Trophoblast cell (in vitro differentiated cells and primary cell): ENCODE data around the gene ATXN8OS. TPM values are rescaled to one million over a fixed set of nuclear protein-coding genes. Genes with fewer than 3 reads are reported as not detected.

Experiments
- DNase-seq, 2 donors: peaks; one replicate each; pipeline ENCODE4 v3.0.0-alpha.2; 2016
- H2AFZ ChIP-seq: 2 replicates; pipeline ENCODE4 v1.6.1; 2013; ENCODE audit warnings: low read length, moderate library complexity, mild to moderate bottlenecking; ENCODE audit not compliant: insufficient read depth, poor library complexity
- H2AK5ac ChIP-seq: 2 replicates; pipeline ENCODE4 v1.6.1; 2013; ENCODE audit warnings: mild to moderate bottlenecking, low read length
- H2BK120ac ChIP-seq: 2 replicates; pipeline ENCODE4 v1.6.1; 2013; ENCODE audit warnings: low read length, mild to moderate bottlenecking, moderate library complexity; ENCODE audit not compliant: insufficient read depth, poor library complexity
- H2BK12ac ChIP-seq: 2 replicates; pipeline ENCODE4 v1.6.1; 2013; ENCODE audit warnings: mild to moderate bottlenecking, low read length, moderate library complexity
- H2BK5ac ChIP-seq: 2 replicates; pipeline ENCODE4 v1.6.1; 2013; ENCODE audit warnings: low read length, low read depth, moderate library complexity, mild to moderate bottlenecking; ENCODE audit not compliant: poor library complexity
- H3K14ac ChIP-seq: 2 replicates; pipeline ENCODE4 v1.6.1; 2013; ENCODE audit warnings: mild to moderate bottlenecking, low read length
- H3K18ac ChIP-seq: 2 replicates; pipeline ENCODE4 v1.6.1; 2013; ENCODE audit warnings: mild to moderate bottlenecking, low read length
- H3K23ac ChIP-seq: 2 replicates; pipeline ENCODE4 v1.6.1; 2013; ENCODE audit warnings: low read length
- H3K27ac ChIP-seq: 2 replicates; pipeline ENCODE4 v1.5.1; 2013; ENCODE audit warnings: low read depth, mild to moderate bottlenecking, inconsistent platforms, low read length, moderate library complexity
- H3K27me3 ChIP-seq: 2 replicates; pipeline ENCODE4 v1.6.1; 2013; ENCODE audit warnings: inconsistent platforms, mild to moderate bottlenecking, low read length, moderate library complexity; ENCODE audit not compliant: insufficient read depth
- H3K36me3 ChIP-seq, 2 experiments: 1 replicate in 1 of 2; 2 replicates in 1 of 2; pipeline ENCODE4 v1.6.1; 2013; ENCODE audit warnings: low read length in 2 of 2, mild to moderate bottlenecking in 2 of 2, moderate library complexity in 1 of 2; ENCODE audit not compliant: insufficient read depth in 2 of 2, control insufficient read depth in 1 of 2
- H3K4ac ChIP-seq: 2 replicates; pipeline ENCODE4 v1.6.1; 2013; ENCODE audit warnings: low read depth, mild to moderate bottlenecking, low read length, moderate library complexity
- H3K4me1 ChIP-seq, 2 experiments: 1 replicate in 1 of 2; 2 replicates in 1 of 2; pipeline ENCODE4 v1.6.1; 2013; ENCODE audit warnings: low read length in 2 of 2, mild to moderate bottlenecking in 2 of 2, moderate library complexity in 1 of 2; ENCODE audit not compliant: insufficient read depth in 2 of 2, control insufficient read depth in 1 of 2
- H3K4me2 ChIP-seq: 2 replicates; pipeline ENCODE4 v1.6.1; 2013; ENCODE audit warnings: inconsistent platforms, mild to moderate bottlenecking, low read length, moderate library complexity
- H3K4me3 ChIP-seq: 2 replicates; pipeline ENCODE4 v1.5.1; 2013; ENCODE audit warnings: mild to moderate bottlenecking, low read depth, low read length, inconsistent platforms
- H3K79me1 ChIP-seq: one replicate; pipeline ENCODE4 v1.6.1; 2013; ENCODE audit warnings: low read length
- H3K79me2 ChIP-seq: 2 replicates; pipeline ENCODE4 v1.6.1; 2013; ENCODE audit warnings: low read length, mild to moderate bottlenecking; ENCODE audit not compliant: control insufficient read depth, insufficient read depth, poor library complexity
- H3K9ac ChIP-seq: 2 replicates; pipeline ENCODE4 v1.6.1; 2013; ENCODE audit warnings: mild to moderate bottlenecking, low read length
- H3K9me3 ChIP-seq: 2 replicates; pipeline ENCODE4 v1.6.1; 2013; ENCODE audit warnings: low read depth, mild to moderate bottlenecking, control low read depth, inconsistent platforms, low read length; ENCODE audit not compliant: insufficient read depth
- H4K12ac ChIP-seq: 2 replicates; pipeline ENCODE4 v1.6.1; 2013; ENCODE audit warnings: low read depth, mild to moderate bottlenecking, low read length, moderate library complexity
- H4K8ac ChIP-seq: 2 replicates; pipeline ENCODE4 v1.6.1; 2013; ENCODE audit warnings: low read depth, mild to moderate bottlenecking, low read length, moderate library complexity
- H4K91ac ChIP-seq: one replicate; pipeline ENCODE4 v1.6.1; 2013; ENCODE audit warnings: low read depth, mild to moderate bottlenecking, low read length, moderate library complexity
- WGBS: extraction: QIAGEN DNeasy Blood & Tissue Kit; methylation state at CpG from one replicate; pipeline ENCODE4 v1.1.7; 2013; ENCODE audit warnings: missing lambda C conversion rate; ENCODE audit not compliant: insufficient read length, insufficient coverage; ENCODE audit errors: extremely low coverage; 5-methylcytosine and 5-hydroxymethylcytosine counted together
- polyA plus RNA-seq: library from polyadenylated mRNA; stranded (reverse); fragments of 200-250 nt; gene quantifications from 2 replicates; pipeline ENCODE4 v1.2.3, GENCODE V29; 2013

Gene ATXN8OS
- polyA plus RNA-seq: not detected in 2 replicates

DNA sequence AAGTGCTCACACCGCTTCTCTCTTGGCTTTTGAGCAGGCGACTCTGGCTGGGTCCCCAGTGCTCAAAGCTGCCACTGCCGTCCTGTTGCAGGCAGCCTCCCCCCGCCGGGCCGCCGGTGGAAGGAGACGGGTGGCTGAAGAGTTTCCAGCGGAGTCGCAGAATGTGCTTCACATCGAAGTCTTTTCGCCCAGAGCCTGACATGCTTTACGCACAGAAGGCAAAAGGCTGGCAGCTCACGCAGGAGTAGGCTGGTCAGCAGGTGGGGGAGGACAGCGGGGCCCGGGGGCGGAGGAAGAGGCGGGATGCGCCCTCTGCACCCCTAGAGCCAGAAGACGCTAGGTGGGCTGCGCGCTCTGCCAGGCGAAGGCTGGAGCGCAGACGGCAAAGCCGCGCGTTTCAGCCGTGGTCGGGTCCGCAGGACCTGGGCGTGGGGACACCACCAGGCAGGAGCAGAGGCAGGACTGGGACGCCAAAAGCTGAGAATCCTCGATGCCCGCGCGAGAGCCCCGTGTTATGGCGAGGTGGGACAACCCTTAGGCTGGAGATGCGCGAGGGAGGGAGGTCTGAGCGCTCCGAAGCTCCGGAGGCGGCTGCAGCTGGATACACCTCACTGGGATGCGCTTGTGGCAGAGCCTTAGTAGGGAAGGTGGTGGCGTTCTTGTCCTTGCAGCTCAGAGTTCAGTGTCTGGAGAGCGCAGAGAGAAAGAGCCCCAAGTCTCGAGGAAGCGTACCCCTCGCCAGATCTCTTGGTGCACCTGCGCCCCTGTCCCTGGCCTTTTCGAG, at the start of gene ATXN8OS:
TSS of gene ATXN8OS (plus strand) at position 329 of the 784 bp plus-strand sequence.
- H2BK12ac ChIP-seq: no peak within 1 kb of the TSS
- H3K9ac ChIP-seq: no peak within 1 kb of the TSS
- no peak within 1 kb of the TSS for H3K18ac ChIP-seq
- H4K12ac ChIP-seq: no peak within 1 kb of the TSS
- no peaks in the 10 kb centered on the region for H3K79me1 ChIP-seq
- H3K27ac ChIP-seq: no peak within 1 kb of the TSS
- no peak within 1 kb of the TSS for H4K91ac ChIP-seq
- peaks cover 2% of the 10 kb centered on the region for H3K9me3 ChIP-seq
- H3K4ac ChIP-seq: no peak within 1 kb of the TSS
- no peak within 1 kb of the TSS for H2BK120ac ChIP-seq
- H3K36me3 ChIP-seq: no peaks in the 10 kb centered on the region
- peak within 1 kb of the TSS; percentile 61 for H3K4me2 ChIP-seq
- H3K23ac ChIP-seq: no peak within 1 kb of the TSS
- no peaks in the 10 kb centered on the region for H3K79me2 ChIP-seq
- no peak within 1 kb of the TSS for H3K14ac ChIP-seq
- H2AFZ ChIP-seq: no peak within 1 kb of the TSS
- peaks cover 0 to 7% of the 10 kb centered on the region in 2 experiments for H3K4me1 ChIP-seq
- no peak within 1 kb of the TSS for H4K8ac ChIP-seq
- H3K4me3 ChIP-seq: peak within 1 kb of the TSS; percentile 25
- H3K27me3 ChIP-seq: peaks cover 21% of the 10 kb centered on the region
- no peak within 1 kb of the TSS for H2AK5ac ChIP-seq
- no CpG with 5 or more reads among the region's 53 CpGs for WGBS
- no peak for DNase-seq
- no peak within 1 kb of the TSS for H2BK5ac ChIP-seq

DNA sequence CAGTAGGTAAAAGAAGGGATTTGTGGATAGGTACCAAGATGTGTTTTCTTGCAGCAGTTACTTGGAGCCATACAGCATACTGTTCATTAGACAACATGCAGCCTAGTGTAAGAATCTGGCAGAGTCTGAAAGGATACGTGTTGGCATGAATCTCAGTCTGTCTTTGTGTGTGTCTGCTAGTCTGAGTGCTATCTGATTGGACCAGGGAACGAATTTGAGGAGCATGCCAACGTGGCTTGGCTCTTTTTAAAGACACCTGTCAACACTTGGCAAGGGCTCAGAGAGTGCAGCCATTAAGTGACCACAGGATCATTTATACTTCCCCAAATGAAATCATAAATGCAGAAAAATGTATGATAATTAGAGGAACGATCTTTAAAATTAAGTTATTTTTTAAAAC, 27.6 kb upstream of the ATXN8OS start:
- Histone ChIP-seq H4K91ac (no peak overlapping the region), H3K4me3 (no peak overlapping the region), H3K27me3 (no peaks in the 10 kb centered on the region), H3K4ac (no peak overlapping the region), H2BK5ac (no peak overlapping the region), H3K4me1 (no peaks in the 10 kb centered on the region), H3K36me3 (no peaks in the 10 kb centered on the region), H3K9ac (no peak overlapping the region), H3K9me3 (no peaks in the 10 kb centered on the region), H2AFZ (no peak overlapping the region), H3K27ac (no peak overlapping the region), H3K4me2 (no peak overlapping the region), H4K12ac (no peak overlapping the region), H3K18ac (no peak overlapping the region), H2BK120ac (no peak overlapping the region), H3K79me1 (no peaks in the 10 kb centered on the region), H4K8ac (no peak overlapping the region), H2AK5ac (no peak overlapping the region), H3K14ac (no peak overlapping the region), H3K23ac (no peak overlapping the region), H3K79me2 (no peaks in the 10 kb centered on the region), H2BK12ac (no peak overlapping the region)
- WGBS: no CpG with 5 or more reads among the region's 4 CpGs
- DNase-seq: no peak

DNA sequence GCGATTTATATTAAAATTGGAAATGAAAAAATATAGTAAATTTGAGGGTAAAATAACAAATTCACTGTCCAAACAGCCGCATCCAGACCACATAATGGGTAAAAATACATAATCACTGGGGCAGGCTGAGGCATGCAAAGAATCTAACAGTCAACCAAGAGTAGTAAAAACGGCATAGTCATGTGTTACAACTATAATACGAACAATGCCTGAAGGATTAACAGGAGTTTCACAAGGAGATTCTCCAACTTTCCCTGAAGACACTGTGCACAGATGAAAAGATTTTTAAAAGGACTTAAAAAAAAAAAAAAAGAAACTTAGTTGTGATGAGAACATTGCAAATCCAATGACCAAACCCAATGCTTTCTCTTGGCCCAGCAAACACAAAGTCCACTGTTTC, 20.4 kb upstream of the ATXN8OS start:
- no peak overlapping the region for H4K91ac ChIP-seq
- no peak overlapping the region for H4K12ac ChIP-seq

DNA sequence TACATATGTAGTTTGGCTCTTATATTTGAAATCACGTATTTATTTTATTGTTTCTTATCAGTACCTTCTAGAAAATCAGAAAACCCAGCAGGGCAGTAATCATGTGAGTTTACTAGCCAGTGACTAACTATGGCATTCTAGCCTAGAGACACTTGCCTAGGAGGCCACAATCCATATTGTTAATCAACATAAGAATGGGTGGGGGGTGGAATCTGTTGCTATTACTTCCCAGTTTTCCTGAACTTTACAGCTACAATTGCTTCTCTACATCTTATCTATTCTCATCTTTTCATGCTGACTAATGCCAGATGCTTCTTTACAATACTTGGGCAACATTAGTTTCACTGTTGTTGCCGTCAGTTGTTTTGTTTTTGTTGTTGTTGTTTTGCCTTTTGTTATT, 18.7 kb upstream of the ATXN8OS start:
- H3K4me2 ChIP-seq: no peak overlapping the region
- DNase-seq: peak; percentile 11 to 56
- no peak overlapping the region for H2AFZ ChIP-seq
- no peak overlapping the region for H3K18ac ChIP-seq
- no peaks in the 10 kb centered on the region for H3K79me1 ChIP-seq
- no peaks in the 10 kb centered on the region for H3K4me1 ChIP-seq
- H3K36me3 ChIP-seq: no peaks in the 10 kb centered on the region
- no peak overlapping the region for H4K91ac ChIP-seq
- no peak overlapping the region for H3K14ac ChIP-seq
- no peak overlapping the region for H3K4me3 ChIP-seq
- no peak overlapping the region for H3K4ac ChIP-seq
- no peak overlapping the region for H3K9ac ChIP-seq
- H4K12ac ChIP-seq: no peak overlapping the region
- WGBS: no CpG with 5 or more reads among the region's 2 CpGs
- H3K79me2 ChIP-seq: no peaks in the 10 kb centered on the region
- no peaks in the 10 kb centered on the region for H3K27me3 ChIP-seq
- H2BK5ac ChIP-seq: no peak overlapping the region
- H4K8ac ChIP-seq: no peak overlapping the region
- H3K27ac ChIP-seq: no peak overlapping the region
- no peak overlapping the region for H3K23ac ChIP-seq
- no peak overlapping the region for H2BK12ac ChIP-seq
- no peaks in the 10 kb centered on the region for H3K9me3 ChIP-seq
- H2AK5ac ChIP-seq: no peak overlapping the region
- no peak overlapping the region for H2BK120ac ChIP-seq

More for the DNA sequence above, 20.4 kb upstream of the ATXN8OS start:
- Histone ChIP-seq H3K4ac (no peak overlapping the region), H2BK120ac (no peak overlapping the region), H3K4me1 (no peaks in the 10 kb centered on the region), H3K14ac (no peak overlapping the region), H3K27me3 (no peaks in the 10 kb centered on the region), H2BK12ac (no peak overlapping the region), H3K9ac (no peak overlapping the region), H3K4me3 (no peak overlapping the region), H3K23ac (no peak overlapping the region), H3K27ac (no peak overlapping the region), H2BK5ac (no peak overlapping the region), H3K18ac (no peak overlapping the region), H4K8ac (no peak overlapping the region), H3K79me1 (no peaks in the 10 kb centered on the region), H3K79me2 (no peaks in the 10 kb centered on the region), H2AK5ac (no peak overlapping the region), H2AFZ (no peak overlapping the region), H3K9me3 (no peaks in the 10 kb centered on the region), H3K36me3 (no peaks in the 10 kb centered on the region), H3K4me2 (no peak overlapping the region)
- no CpG with 5 or more reads among the region's 4 CpGs for WGBS
- DNase-seq: no peak
